HPDE6-E6E7 (cell line): Measurements from ENCODE around the gene PITX2.
"Not testable (repeated sequence)": the region's sequence is repeated elsewhere in the genome, so short reads cannot be mapped to it uniquely, and the experiment has no call there.

Experiments used
- DNase-seq: peaks from one replicate; pipeline ENCODE4 v3.0.0; 2011; ENCODE audit warnings: missing footprints; ENCODE audit errors: extremely low spot score

The PITX2 gene

GRCh38 chr4:110610940-110611831, 11.7 kb downstream of the PITX2 start:
- peak; percentile 49 for DNase-seq

- no peak for DNase-seq
Measured at GRCh38 chr4:110610620-110610939, 12.3 kb downstream of the PITX2 start.

- DNase-seq = no peak
Measured at GRCh38 chr4:110609044-110609750, 13.7 kb downstream of the PITX2 start.

- no peak for DNase-seq
Measured at GRCh38 chr4:110605077-110605476, 17.8 kb downstream of the PITX2 start.

- DNase-seq = no peak
Measured at GRCh38 chr4:110602061-110602460, 20.8 kb downstream of the PITX2 start.

GRCh38 chr4:110597582-110597981, 25.3 kb downstream of the PITX2 start:
- DNase-seq = no peak

- DNase-seq = no peak
Measured at GRCh38 chr4:110596431-110596830, 26.4 kb downstream of the PITX2 start.

- no peak for DNase-seq
Measured at GRCh38 chr4:110595583-110595982, 27.3 kb downstream of the PITX2 start.

GRCh38 chr4:110589297-110589696, 33.6 kb downstream of the PITX2 start:
- no peak for DNase-seq

GRCh38 chr4:110587666-110588285, 35.1 kb downstream of the PITX2 start:
- no peak for DNase-seq

- peak; percentile 50 for DNase-seq
Measured at GRCh38 chr4:110586131-110586850, 36.6 kb downstream of the PITX2 start.

- DNase-seq = not testable (repeated sequence)
Measured at GRCh38 chr4:110576696-110577095, 46.2 kb downstream of the PITX2 start.
